ENCODE measurements around the gene MOCOS.

GRCh38 chr18:36273347-36273746 lies 86.0 kb downstream of the MOCOS start:
- TF ChIP-seq, protein P1, sequence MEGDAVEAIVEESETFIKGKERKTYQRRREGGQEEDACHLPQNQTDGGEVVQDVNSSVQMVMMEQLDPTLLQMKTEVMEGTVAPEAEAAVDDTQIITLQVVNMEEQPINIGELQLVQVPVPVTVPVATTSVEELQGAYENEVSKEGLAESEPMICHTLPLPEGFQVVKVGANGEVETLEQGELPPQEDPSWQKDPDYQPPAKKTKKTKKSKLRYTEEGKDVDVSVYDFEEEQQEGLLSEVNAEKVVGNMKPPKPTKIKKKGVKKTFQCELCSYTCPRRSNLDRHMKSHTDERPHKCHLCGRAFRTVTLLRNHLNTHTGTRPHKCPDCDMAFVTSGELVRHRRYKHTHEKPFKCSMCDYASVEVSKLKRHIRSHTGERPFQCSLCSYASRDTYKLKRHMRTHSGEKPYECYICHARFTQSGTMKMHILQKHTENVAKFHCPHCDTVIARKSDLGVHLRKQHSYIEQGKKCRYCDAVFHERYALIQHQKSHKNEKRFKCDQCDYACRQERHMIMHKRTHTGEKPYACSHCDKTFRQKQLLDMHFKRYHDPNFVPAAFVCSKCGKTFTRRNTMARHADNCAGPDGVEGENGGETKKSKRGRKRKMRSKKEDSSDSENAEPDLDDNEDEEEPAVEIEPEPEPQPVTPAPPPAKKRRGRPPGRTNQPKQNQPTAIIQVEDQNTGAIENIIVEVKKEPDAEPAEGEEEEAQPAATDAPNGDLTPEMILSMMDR (tag by site-specific recombination; IDR thresholded peaks at IDR 0.05), result no peak
- TF ChIP-seq MZF1 (tag by site-specific recombination; IDR thresholded peaks at IDR 0.05; ENCODE audit: borderline replicate concordance) (no peak), ZFP37 (tag by site-specific recombination; IDR thresholded peaks at IDR 0.05) (no peak), ZNF280D (tag by site-specific recombination; IDR thresholded peaks at IDR 0.05) (no peak), ZNF274 (IDR thresholded peaks at IDR 0.05; ENCODE audit: low read length) (no peak), ZNF274 (tag by site-specific recombination; IDR thresholded peaks at IDR 0.05; ENCODE audit: borderline replicate concordance) (no peak), ZNF776 (tag by site-specific recombination; IDR thresholded peaks at IDR 0.05; ENCODE audit: borderline replicate concordance) (no peak), ZNF792 (tag by site-specific recombination; IDR thresholded peaks at IDR 0.05) (no peak), ZNF138 (tag by site-specific recombination; IDR thresholded peaks at IDR 0.05; ENCODE audit: borderline replicate concordance) (no peak), ZNF473 (tag by site-specific recombination; IDR thresholded peaks at IDR 0.05) (no peak), ZNF132 (tag by site-specific recombination; IDR thresholded peaks at IDR 0.05; ENCODE audit: borderline replicate concordance) (no peak), ZNF501 (tag by site-specific recombination; IDR thresholded peaks at IDR 0.05) (no peak), SALL2 (tag by site-specific recombination; IDR thresholded peaks at IDR 0.05; ENCODE audit: borderline replicate concordance) (no peak), YY2 (tag by site-specific recombination; IDR thresholded peaks at IDR 0.05) (no peak)
